ENCODE results near the gene SECISBP2.
"Not testable (repeated sequence)": the region's sequence is repeated elsewhere in the genome, so short reads cannot be mapped to it uniquely, and the experiment has no call there.

Gene SECISBP2

GRCh38 chr9:89368550-89368949 is 50.2 kb downstream of the SECISBP2 start (continued):
- TF ChIP-seq, protein P1, sequence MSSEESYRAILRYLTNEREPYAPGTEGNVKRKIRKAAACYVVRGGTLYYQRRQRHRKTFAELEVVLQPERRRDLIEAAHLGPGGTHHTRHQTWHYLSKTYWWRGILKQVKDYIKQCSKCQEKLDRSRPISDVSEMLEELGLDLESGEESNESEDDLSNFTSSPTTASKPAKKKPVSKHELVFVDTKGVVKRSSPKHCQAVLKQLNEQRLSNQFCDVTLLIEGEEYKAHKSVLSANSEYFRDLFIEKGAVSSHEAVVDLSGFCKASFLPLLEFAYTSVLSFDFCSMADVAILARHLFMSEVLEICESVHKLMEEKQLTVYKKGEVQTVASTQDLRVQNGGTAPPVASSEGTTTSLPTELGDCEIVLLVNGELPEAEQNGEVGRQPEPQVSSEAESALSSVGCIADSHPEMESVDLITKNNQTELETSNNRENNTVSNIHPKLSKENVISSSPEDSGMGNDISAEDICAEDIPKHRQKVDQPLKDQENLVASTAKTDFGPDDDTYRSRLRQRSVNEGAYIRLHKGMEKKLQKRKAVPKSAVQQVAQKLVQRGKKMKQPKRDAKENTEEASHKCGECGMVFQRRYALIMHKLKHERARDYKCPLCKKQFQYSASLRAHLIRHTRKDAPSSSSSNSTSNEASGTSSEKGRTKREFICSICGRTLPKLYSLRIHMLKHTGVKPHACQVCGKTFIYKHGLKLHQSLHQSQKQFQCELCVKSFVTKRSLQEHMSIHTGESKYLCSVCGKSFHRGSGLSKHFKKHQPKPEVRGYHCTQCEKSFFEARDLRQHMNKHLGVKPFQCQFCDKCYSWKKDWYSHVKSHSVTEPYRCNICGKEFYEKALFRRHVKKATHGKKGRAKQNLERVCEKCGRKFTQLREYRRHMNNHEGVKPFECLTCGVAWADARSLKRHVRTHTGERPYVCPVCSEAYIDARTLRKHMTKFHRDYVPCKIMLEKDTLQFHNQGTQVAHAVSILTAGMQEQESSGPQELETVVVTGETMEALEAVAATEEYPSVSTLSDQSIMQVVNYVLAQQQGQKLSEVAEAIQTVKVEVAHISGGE (tag by site-specific recombination; conservative IDR thresholded peaks at IDR 0.05; ENCODE audit: low read depth) = no peak

DNA sequence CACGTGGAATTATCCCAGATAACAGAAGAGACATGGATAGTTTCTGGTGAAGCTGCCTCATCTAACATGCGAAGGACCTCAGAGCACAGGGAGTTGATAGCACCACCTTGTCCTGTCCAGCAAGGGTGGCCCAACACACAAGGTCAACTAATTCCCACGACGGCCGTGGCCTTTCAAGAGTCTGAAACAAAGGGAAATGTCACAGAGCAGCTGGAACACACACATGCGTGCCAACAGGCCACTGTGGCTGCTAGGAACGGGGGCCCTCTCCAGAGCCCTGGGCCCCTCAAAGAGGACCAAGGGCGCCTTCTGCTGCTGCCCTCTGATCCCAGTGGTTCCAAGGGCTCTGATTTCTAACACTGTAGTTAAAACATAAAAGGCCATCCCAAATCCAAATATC is 50.7 kb downstream of the SECISBP2 start:
- CTCF ChIA-PET = interaction anchor here (1.6 kb wide), 1 partner anchor 179 kb away, joined by 6 read pairs; no protein-coding TSS in a partner anchor
- no peak overlapping the region for H3K27ac ChIP-seq (ENCODE audit: extremely low read depth, low read depth, low read length)
- no peaks in the 10 kb centered on the region for H3K9me3 ChIP-seq (ENCODE audit: control insufficient read depth, insufficient read depth, low read depth, low read length)
- peaks cover 0 to under 1% of the 10 kb centered on the region in 2 experiments; a peak in 2 of 3 replicates for H3K36me3 ChIP-seq (ENCODE audit: control insufficient read depth in 2 of 2, insufficient read depth in 1 of 2, low read length in 2 of 2)
- POLR2A ChIA-PET = no interaction called here
- H3K4me3 ChIP-seq (ENCODE audit: low read depth, low read length) = no peak overlapping the region
- H3K4me1 ChIP-seq (ENCODE audit: control insufficient read depth, insufficient read depth, low read length) = no peaks in the 10 kb centered on the region
- TF ChIP-seq ZFP37 (tag by site-specific recombination; IDR thresholded peaks at IDR 0.05) = no peak

- H3K9me3 ChIP-seq (ENCODE audit: control insufficient read depth, insufficient read depth, low read depth, low read length) = no peaks in the 10 kb centered on the region
- H3K4me3 ChIP-seq (ENCODE audit: low read depth, low read length) = no peak overlapping the region
- no peaks in the 10 kb centered on the region; a peak in 1 of 3 replicates for H3K36me3 ChIP-seq (ENCODE audit: control insufficient read depth in 2 of 2, insufficient read depth in 1 of 2, low read length in 2 of 2)
- H3K27ac ChIP-seq (ENCODE audit: extremely low read depth, low read depth, low read length) = no peak overlapping the region
- CTCF ChIA-PET = no interaction called here
- no peaks in the 10 kb centered on the region for H3K4me1 ChIP-seq (ENCODE audit: control insufficient read depth, insufficient read depth, low read length)
- TF ChIP-seq ZFHX2 (tag by site-specific recombination; conservative IDR thresholded peaks at IDR 0.05) = peak; percentile 65
- TF ChIP-seq KLF9 (tag by site-specific recombination; IDR thresholded peaks at IDR 0.05; ENCODE audit: low read depth) = peak; percentile 53; the same call in 1 of the 2 replicates
- no peak for TF ChIP-seq ZNF514 (tag by site-specific recombination; IDR thresholded peaks at IDR 0.05)
- TF ChIP-seq ZNF19 (tag by site-specific recombination; IDR thresholded peaks at IDR 0.05; ENCODE audit: low read depth) = no peak
- TF ChIP-seq ZBTB10 (tag by site-specific recombination; IDR thresholded peaks at IDR 0.05) = 0 out of 2 replicates have a peak, but pooled peaks have one; percentile 30
- no peak for TF ChIP-seq PATZ1 (tag by site-specific recombination; IDR thresholded peaks at IDR 0.05)
- TF ChIP-seq EGR2 (tag by site-specific recombination; IDR thresholded peaks at IDR 0.05; ENCODE audit: low read depth) = peak; percentile 59
- TF ChIP-seq KLF1 (tag by site-specific recombination; IDR thresholded peaks at IDR 0.05) = peak; percentile 96
- TF ChIP-seq ZNF2 (tag by site-specific recombination; IDR thresholded peaks at IDR 0.05) = no peak
- TF ChIP-seq KLF8 (tag by site-specific recombination; IDR thresholded peaks at IDR 0.05) = peak; percentile 77
- TF ChIP-seq ZNF302 (tag by site-specific recombination; IDR thresholded peaks at IDR 0.05; ENCODE audit: low read depth) = no peak
- POLR2A ChIA-PET = no interaction called here
Measured at GRCh38 chr9:89370593-89370992, 52.3 kb downstream of the SECISBP2 start.

DNA sequence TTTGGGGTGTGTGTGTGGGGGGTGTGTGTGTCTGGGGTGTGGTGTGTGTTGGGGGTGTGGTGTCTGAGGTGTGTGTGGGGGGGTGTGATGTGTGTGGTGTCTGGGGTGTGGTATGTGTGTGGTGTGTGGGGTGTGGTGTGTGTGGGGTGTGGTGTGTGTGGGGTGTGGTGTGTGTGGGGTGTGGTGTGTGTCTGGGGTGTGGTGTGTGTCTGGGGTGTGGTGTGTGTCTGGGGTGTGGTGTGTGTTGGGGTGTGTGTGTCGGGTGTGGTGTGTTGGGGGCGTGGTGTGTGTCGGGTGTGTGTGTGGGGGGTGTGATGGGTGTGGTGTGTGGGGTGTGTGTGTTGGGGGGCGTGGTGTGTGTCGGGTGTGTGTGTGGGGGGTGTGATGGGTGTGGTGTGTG is 53.5 kb downstream of the SECISBP2 start:
- H3K4me1 ChIP-seq (ENCODE audit: control insufficient read depth, insufficient read depth, low read length); H3K9me3 ChIP-seq (ENCODE audit: control insufficient read depth, insufficient read depth, low read depth, low read length); H3K27ac ChIP-seq (ENCODE audit: extremely low read depth, low read depth, low read length); POLR2A ChIA-PET; CTCF ChIA-PET; H3K36me3 ChIP-seq (ENCODE audit: control insufficient read depth in 2 of 2, insufficient read depth in 1 of 2, low read length in 2 of 2); H3K4me3 ChIP-seq (ENCODE audit: low read depth, low read length): not testable (repeated sequence)
